ENCODE measurements around the gene APMAP.
"Not testable (repeated sequence)": the region's sequence is repeated elsewhere in the genome, so short reads cannot be mapped to it uniquely, and the experiment has no call there.

APMAP gene

GRCh38 chr20:24950128-24950835, 42.3 kb downstream of the APMAP start:
- DNase-seq: no peak

- DNase-seq: no peak
Measured at GRCh38 chr20:24949756-24950127, 42.8 kb downstream of the APMAP start.

DNA sequence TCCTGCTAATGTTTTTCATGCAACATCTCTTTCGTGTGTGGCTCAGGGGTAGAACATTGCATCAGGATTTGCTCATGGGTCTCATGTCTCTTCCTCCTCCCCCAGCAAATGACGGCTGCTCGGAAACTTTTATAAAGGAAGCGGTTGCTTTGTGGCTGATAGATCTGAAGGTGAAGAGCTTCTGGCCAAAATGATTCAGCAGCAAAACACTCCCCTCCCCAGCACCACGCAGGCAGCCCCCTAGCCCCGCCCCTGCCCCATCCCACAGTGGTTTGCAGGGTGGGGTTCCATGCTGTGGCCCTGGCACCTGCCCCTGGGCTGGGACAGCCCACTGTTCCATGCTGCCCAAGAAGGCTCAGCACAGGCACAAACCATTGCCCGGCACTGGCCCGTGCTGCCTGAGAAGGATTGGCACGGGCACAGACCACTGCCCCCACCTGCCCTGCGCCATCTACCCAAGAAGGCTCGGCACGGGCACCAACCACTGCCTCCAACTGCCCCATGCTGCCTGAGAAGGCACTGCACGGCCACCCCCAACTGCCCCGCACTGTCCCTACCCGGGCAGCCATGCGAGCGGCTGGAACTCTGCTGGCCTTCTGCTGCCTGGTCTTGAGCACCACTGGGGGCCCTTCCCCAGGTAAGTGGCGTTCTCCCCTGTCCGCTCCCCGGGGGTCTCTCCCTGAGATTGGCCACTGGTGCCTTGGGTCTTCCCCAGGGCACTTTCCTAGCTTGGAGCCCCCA, 43.4 kb downstream of the APMAP start, which contains the start of gene CST7:
Gene CST7, plus strand, starts transcription at position 331 of the 741 bp plus-strand sequence. Its CDS starts 237 bp downstream, at position 568.
- no peak for DNase-seq

DNA sequence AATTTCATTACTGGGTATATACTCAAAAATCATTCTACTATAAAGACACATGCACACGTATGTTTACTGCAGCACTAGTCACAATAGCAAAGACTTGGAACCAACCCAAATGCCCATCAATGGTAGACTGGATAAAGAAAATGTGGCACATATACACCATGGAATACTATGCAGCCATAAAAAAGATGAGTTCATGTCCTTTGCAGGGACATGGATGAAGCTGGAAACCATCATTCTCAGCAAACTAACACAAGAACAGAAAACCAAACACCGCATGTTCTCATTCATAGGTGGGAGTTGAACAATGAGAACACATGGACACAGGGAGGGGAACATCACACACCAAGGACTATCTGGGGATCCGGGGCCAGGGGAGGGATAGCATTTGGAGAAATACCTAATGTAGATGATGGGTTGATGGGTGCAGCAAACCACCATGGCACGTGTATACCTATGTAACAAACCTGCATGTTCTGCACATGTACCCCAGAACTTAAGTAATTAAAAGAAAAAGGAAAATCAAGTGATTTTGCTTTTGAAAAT, 44.1 kb downstream of the APMAP start:
- not testable (repeated sequence) for DNase-seq

- not testable (repeated sequence) for DNase-seq
Measured at GRCh38 chr20:24946376-24946775, 46.2 kb downstream of the APMAP start.

- no peak for DNase-seq
Measured at GRCh38 chr20:24943731-24944130, 48.8 kb downstream of the APMAP start.

GRCh38 chr20:24943196-24943595, 49.4 kb downstream of the APMAP start:
- DNase-seq: no peak

DNA sequence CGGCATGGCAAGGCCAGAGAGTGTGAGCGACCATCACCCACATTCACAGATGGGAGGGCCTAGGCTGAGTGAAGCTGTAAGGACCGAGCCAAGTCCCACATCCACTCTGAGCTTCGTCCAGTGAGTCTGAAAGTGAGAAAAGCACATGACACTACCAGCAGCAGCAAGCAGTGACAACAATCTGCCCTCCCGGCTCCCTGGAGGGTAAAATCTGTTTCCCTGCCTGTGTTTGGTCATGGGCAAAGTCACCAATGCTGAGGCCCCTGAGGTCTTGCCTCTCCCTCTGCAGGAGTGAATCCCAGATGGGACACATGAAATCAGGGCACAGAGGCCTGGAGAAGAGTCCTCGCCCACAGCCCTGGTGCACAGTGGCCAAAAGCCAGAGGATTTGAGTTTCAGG, 49.9 kb downstream of the APMAP start:
- DNase-seq: no peak

DNA sequence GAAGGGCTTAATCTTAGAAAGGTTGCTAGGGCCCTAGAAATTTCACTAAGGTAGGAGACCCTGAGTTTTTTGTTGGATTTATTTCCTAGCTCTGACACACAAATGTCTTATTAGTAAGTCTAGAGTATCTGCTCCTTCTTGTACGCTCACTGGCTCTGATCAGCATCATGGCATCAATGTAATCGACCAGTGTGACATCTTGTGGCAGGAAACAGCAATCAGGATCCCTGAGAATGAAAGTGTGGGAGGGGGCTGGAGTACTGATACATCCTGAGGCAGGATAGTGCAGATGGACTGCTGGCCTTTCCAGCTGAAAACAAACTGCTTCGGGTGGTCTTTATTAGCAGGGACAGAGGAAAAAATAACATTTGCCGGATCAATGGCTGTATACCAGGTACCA, 53.5 kb downstream of the APMAP start:
- DNase-seq: no peak

DNA sequence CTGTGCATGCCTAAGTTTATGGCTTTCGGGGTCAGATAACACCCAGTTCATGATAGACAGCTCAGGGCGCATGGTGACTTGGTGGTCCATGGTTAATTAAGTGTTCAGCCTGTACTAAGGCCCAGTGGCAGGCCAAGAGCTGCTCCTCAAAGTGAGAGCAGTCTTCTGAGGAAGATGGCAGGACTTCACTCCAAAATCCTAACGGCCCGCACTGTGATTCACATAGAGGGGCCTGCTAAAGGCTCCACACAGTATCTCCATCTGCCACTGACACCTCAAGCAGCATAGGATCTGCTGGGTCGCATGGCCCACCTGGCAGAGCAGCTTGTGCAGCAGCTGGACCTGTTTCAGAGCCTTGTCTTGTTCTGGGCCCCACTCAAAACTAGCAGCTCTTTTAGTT, 54.1 kb downstream of the APMAP start:
- no peak for DNase-seq

DNA sequence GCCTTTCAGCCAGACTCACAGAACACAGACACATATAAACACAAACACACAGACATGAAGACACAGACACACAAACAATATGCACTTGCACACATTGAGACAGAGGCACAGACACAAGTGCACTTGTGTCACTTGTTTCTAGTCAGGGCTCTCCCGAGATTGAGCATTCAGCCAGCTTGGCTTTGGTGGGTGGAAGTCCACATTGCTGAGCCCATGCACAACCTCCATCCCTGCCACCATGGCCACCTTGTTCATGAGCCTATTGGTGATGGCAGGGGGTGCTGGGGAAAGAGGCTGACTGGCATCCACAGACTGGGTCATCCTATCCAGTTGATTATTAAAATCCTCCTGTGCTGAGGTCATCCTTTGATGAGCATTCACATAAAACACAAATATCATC, 55.0 kb downstream of the APMAP start:
- DNase-seq: no peak

DNA sequence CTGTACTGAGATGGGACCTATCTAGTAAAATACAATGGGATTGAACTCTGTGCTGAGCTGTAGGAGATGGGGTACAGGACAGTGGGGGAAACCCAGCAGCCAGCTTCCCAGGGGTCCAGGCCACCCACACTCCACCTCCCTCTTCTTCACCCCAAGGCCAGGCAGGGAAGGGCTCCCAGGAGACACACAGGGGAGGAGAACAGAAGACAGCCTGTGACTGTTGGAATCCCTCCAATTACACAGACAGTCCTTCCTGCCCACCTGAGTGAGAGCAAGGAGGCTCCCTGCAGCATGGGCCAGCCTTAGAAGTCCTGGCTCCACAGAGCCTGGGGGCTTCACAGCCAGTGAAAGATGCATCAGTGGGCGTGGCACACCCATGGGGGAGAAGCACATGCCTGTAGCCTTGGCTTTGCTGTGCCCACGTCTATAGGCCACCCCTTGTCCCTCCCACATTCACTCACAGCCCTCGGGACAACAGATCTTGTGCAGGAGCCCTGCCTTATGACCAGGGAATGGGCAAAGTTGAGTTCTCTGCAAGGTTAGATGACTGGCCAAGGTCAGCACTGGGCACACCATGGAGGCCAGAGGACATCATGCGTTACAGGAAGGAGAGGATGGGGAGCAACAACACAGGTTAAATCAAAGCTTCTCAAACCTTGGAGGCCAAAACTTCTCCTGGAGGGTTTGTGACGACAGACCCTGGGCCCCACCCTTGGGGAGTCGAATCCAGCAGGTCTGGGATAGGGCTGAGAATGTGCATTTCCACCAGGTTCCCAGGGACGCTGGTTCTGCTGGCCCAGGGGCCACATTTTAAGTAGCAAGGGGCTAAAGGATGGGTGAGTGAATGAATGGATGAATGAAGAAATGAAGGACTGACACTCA, 55.8 kb downstream of the APMAP start:
- DNase-seq: no peak

- no peak for DNase-seq
Measured at GRCh38 chr20:24935766-24936525, 56.6 kb downstream of the APMAP start.

DNA sequence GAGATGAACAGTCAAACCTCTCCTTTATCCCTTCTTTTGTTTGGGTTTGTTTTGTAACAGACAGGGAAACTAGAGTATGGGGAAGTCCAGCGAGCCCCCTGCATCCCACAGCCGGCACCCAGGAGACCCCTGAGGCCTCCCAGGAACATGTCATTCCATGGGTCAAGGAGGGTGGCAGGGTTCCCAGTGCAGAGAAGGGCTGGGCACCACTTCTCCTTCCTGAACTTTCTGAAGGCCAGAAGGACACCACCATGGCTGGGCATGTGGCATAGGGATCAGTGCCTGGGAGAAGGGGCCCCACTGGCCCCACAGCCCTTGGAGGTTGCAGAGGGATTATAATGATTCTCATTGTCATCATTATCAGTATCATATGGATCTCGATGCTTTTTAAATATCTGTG, 57.4 kb downstream of the APMAP start:
- no peak for DNase-seq

GRCh38 chr20:24934716-24935115, 57.8 kb downstream of the APMAP start:
- DNase-seq: no peak

DNA sequence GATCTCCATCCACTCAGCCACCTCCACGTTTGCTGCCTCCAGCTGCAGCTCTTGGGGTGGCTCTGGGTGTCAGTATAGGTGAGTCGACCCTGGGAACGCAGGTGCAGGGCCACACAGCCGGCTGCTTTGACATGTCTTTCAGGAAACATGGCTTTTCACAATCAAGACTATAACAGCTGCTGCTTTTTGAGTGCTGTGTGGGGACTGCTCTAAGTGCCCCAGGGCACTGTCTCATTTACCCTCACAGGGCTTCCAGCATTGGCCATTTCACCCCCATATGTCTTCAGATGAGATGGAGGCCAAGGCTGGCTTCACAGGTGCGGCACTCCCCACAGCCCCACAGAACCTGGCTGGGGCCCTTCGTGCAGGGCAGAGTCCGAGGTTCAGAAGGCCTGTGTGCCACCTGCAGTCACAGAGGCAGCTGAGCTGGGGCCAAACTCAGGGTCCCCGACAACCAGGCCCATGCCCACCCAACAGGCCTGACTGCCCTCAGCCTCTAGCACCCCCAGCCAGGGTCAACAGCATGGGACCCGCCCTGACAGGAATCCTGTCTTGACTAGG, 58.4 kb downstream of the APMAP start:
- DNase-seq: no peak

GRCh38 chr20:24933266-24933908, 59.2 kb downstream of the APMAP start:
- DNase-seq: no peak

DNA sequence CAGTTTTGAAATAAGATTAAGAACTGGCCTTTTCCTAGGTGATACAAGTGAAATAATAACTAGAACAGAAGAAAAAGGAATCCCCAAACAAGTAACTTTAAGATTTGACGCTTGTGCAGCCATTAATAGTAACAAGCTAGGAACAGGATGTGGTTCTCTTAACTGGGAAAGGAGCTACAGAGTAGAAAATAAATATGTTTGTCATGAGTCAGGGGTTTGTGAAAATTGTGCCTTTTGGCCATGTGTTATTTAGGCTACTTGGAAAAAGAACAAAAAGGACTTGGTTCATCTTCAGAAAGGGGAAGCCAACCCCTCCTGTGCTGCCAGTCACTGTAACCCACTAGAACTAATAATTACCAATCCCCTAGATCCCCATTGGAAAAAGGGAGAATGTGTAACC, 60.7 kb downstream of the APMAP start:
- DNase-seq: not testable (repeated sequence)

DNA sequence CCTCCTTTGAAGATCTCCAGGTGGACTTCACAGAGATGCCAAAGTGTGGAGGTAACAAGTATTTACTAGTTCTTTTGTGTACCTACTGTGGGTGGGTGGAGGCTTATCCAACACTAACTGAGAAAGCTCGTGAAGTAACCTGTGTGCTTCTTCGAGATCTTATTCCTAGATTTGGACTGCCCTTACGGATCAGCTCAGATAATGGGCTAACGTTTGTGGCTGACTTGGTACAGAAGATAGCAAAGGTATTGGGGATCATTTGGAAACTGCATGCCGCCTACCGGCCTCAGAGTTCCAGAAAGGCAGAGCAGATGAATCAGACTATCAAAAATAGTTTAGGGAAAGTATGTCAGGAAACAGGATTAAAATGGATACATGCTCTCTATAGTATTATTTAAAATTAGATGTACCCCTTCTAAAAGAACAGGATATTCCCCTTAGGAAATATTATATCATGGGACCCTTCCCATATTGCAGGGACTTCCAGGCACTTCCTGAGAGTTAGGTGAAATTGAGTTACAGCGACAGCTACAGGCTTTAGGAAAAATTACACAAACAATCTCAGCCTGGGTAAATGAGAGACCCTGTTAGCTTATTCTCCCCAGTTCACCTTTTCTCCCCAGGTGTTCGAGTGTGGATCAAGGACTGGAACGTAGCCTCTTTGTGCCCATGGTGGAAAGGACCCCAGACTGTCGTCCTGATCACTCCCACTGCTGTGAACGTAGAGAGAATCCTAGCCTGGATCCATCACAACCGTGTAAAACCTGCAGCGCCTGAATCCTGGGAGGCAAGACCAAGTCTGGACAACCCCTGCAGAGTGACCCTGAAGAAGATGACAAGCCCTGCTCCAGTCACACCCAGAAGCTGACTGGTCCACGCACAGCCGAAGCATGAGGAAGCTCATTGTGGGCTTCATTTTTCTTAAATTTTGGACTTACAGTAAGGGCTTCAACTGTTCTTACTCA, 61.5 kb downstream of the APMAP start:
- DNase-seq: not testable (repeated sequence)

Measured in cerebellar nuclear complex (tissue), 1 donor.